Cardiac muscle cell (in vitro differentiated cells and primary cell): Measurements from ENCODE around the gene MYOF. TPM values are rescaled to one million over a fixed set of nuclear protein-coding genes. Genes with fewer than 3 reads are reported as not detected.

Experiments used
- DNase-seq, 2 donors: peaks; one replicate each; pipeline versions ENCODE4 v3.0.0 to v3.0.0-alpha.2; 2010 to 2017; ENCODE audit warnings: low read depth in 1 of 2, low spot score in 1 of 2
- H3K27ac ChIP-seq: fragments of 200-600 bp; sonication (generic); 2 replicates; pipeline ENCODE4 v1.5.1; 2016
- H3K27me3 ChIP-seq: fragments of 200-600 bp; sonication (generic); 2 replicates; pipeline ENCODE4 v1.6.0; 2016; ENCODE audit warnings: control low read depth
- H3K36me3 ChIP-seq: fragments of 200-600 bp; sonication (generic); 2 replicates; pipeline ENCODE4 v1.5.1; 2016; ENCODE audit warnings: control low read depth
- H3K4me1 ChIP-seq: fragments of 200-600 bp; sonication (generic); 2 replicates; pipeline ENCODE4 v1.8.1; 2017; ENCODE audit warnings: low read depth, mild to moderate bottlenecking, mixed run types
- H3K4me3 ChIP-seq: fragments of 200-600 bp; sonication (generic); 2 replicates; pipeline ENCODE4 v1.5.1; 2016; ENCODE audit warnings: mild to moderate bottlenecking
- H3K9me3 ChIP-seq: fragments of 200-600 bp; sonication (generic); 2 replicates; pipeline ENCODE4 v1.5.1; 2017; ENCODE audit warnings: low read depth, mild to moderate bottlenecking, control low read depth
- CTCF ChIP-seq: IDR thresholded peaks from 2 replicates; pipeline ENCODE4 v1.5.1; 2012; ENCODE audit warnings: low read depth, mild to moderate bottlenecking, low read length
- polyA plus RNA-seq: library from polyadenylated mRNA; unstranded; fragments of >200 nt; fragmentation: Nextera tagmentation; extraction: Ambion mirVana; gene quantifications from 2 replicates; pipeline ENCODE4 v1.2.1, GENCODE V29; 2016
- total RNA-seq: library from RNA; depleted of rRNA; stranded (reverse); fragments of >200 nt; gene quantifications from 2 replicates; pipeline ENCODE4 v1.2.3, GENCODE V29; 2016

Gene MYOF
- total and polyA plus RNA-seq, 2 experiments from 2014 or later = 13.4 to 22.4 TPM

DNA sequence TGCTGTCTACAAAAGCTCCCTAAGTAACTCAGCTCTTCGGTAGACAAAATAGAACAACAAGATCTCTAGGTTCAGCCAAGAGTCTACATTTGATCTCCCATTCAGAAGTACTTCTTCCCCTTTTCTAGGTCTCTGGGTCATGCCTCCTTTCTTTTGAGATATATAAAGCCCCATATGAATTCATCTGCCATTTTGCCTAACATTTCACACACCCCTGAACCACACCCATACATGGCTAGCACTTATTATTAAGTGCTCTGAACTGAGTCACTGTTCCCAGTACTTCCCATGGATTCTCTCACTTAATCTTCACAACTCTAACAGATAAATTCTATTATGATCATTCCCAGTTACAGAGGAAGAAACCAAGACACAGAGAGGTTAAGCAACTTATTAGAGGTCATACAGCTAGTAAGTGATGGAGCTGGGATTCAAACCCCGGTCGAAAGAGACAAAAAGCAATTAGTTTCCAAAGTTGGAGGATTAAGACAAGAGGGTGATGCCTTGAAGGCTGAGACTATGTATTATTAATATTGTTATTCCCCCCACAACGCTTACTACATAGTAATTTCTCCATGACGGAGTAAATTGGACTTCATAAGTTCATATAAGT lies 17.3 kb downstream of the MYOF start:
- H3K36me3 ChIP-seq = no peaks in the 10 kb centered on the region
- DNase-seq = no peak
- H3K9me3 ChIP-seq = no peaks in the 10 kb centered on the region
- H3K27ac ChIP-seq = peak overlapping the region; percentile 26
- no peak overlapping the region for H3K4me3 ChIP-seq
- H3K27me3 ChIP-seq = no peaks in the 10 kb centered on the region
- no peak for TF ChIP-seq CTCF
- H3K4me1 ChIP-seq = no peaks in the 10 kb centered on the region

DNA sequence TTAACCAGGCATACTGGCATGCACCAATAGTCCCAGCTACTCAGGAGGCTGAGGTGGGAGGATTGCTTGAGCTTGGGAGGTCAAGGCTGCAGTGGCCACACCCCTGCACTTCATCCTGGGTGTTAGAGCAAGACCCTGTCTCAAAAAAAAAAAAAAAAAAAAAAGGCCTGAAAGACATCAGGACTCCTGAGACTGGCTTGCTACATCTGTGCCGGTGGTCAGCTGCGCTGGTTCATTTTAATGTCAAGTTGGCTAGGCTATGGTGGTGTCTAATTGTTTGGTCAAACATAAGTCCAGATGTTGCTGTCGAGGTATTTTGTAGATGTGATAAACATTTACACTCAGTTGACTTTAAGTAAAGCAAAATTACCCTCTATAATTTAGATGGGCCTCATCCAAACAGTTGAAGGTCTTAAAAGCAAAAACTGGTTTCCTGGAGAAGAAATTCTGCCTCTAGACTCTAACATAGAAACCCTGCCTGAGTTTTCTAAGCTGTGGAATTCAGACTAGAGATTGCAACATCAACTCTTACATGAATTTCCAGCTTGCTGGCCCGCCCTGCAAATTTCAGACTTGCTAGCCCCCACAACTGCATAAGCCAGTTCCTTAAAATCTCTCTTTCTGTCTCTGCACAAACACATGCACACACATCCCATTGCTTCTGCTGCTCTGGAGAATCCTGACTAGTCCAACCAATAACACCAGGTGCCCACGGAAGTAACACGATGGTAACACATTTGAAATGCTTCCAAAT lies 18.2 kb downstream of the MYOF start:
- Histone ChIP-seq H3K27ac (peak overlapping the region; percentile 26), H3K4me1 (no peaks in the 10 kb centered on the region), H3K4me3 (no peak overlapping the region), H3K9me3 (no peaks in the 10 kb centered on the region), H3K36me3 (no peaks in the 10 kb centered on the region), H3K27me3 (no peaks in the 10 kb centered on the region)
- peak in 1 of 2 donors; percentile 87 for DNase-seq
- no peak for TF ChIP-seq CTCF

GRCh38 chr10:93462881-93463280 lies 19.3 kb downstream of the MYOF start:
- no peak for TF ChIP-seq CTCF
- peak in 1 of 2 donors; percentile 68 for DNase-seq

GRCh38 chr10:93462371-93462770 lies 19.8 kb downstream of the MYOF start:
- Histone ChIP-seq H3K9me3 (no peaks in the 10 kb centered on the region), H3K27ac (no peak overlapping the region), H3K4me1 (no peaks in the 10 kb centered on the region), H3K4me3 (no peak overlapping the region), H3K36me3 (no peaks in the 10 kb centered on the region), H3K27me3 (no peaks in the 10 kb centered on the region)
- no peak for TF ChIP-seq CTCF
- DNase-seq = no peak

More at GRCh38 chr10:93462881-93463280, 19.3 kb downstream of the MYOF start:
- Histone ChIP-seq H3K4me1 (no peaks in the 10 kb centered on the region), H3K36me3 (no peaks in the 10 kb centered on the region), H3K4me3 (no peak overlapping the region), H3K27ac (no peak overlapping the region), H3K9me3 (no peaks in the 10 kb centered on the region), H3K27me3 (no peaks in the 10 kb centered on the region)

- Histone ChIP-seq H3K9me3 (no peaks in the 10 kb centered on the region), H3K4me3 (no peak overlapping the region), H3K27me3 (no peaks in the 10 kb centered on the region), H3K4me1 (no peaks in the 10 kb centered on the region), H3K27ac (no peak overlapping the region), H3K36me3 (no peaks in the 10 kb centered on the region)
- TF ChIP-seq CTCF = no peak
- DNase-seq = peak in 1 of 2 donors; percentile 54
Observed at GRCh38 chr10:93461807-93462178, 20.3 kb downstream of the MYOF start.
